Mesendoderm (in vitro differentiated cells): ENCODE measurements around the gene PCBP3.

Source experiments
- DNase-seq: peaks from one replicate; pipeline ENCODE4 v3.0.0; 2013
- H2AK5ac ChIP-seq: 2 replicates; pipeline ENCODE4 v1.6.1; 2013; ENCODE audit warnings: low read length, inconsistent platforms
- H2BK120ac ChIP-seq: 2 replicates; pipeline ENCODE4 v1.6.1; 2013; ENCODE audit warnings: low read depth, mild to moderate bottlenecking, low read length, moderate library complexity, mixed read lengths
- H2BK15ac ChIP-seq: replicated peaks from 2 replicates; pipeline ENCODE4 v1.6.1; 2013; ENCODE audit warnings: low read depth, mild to moderate bottlenecking, moderate library complexity
- H2BK5ac ChIP-seq: 2 replicates; pipeline ENCODE4 v1.6.1; 2013; ENCODE audit warnings: low read length, inconsistent platforms
- H3K18ac ChIP-seq: 2 replicates; pipeline ENCODE4 v1.6.1; 2013; ENCODE audit warnings: mild to moderate bottlenecking, low read length, mixed read lengths
- H3K23ac ChIP-seq: one replicate; pipeline ENCODE4 v1.6.1; 2013; ENCODE audit warnings: low read length
- H3K27ac ChIP-seq: 2 replicates; pipeline ENCODE4 v1.5.1; 2013; ENCODE audit warnings: low read depth, mild to moderate bottlenecking, inconsistent platforms, low read length, moderate library complexity
- H3K27me3 ChIP-seq: 2 replicates; pipeline ENCODE4 v1.6.1; 2013; ENCODE audit warnings: low read length, control low read depth, mild to moderate bottlenecking, inconsistent platforms; ENCODE audit not compliant: insufficient read depth, poor library complexity
- H3K36me3 ChIP-seq: 2 replicates; pipeline ENCODE4 v1.6.1; 2013; ENCODE audit warnings: low read length, inconsistent platforms; ENCODE audit not compliant: control insufficient read depth, insufficient read depth
- H3K4ac ChIP-seq: one replicate; pipeline ENCODE4 v1.6.1; 2013; ENCODE audit warnings: low read depth, mild to moderate bottlenecking, low read length, moderate library complexity
- H3K4me1 ChIP-seq: 2 replicates; pipeline ENCODE4 v1.6.1; 2013; ENCODE audit warnings: low read depth, low read length, inconsistent platforms; ENCODE audit not compliant: control insufficient read depth
- H3K4me2 ChIP-seq: 2 replicates; pipeline ENCODE4 v1.6.1; 2013; ENCODE audit warnings: low read length
- H3K4me3 ChIP-seq: 2 replicates; pipeline ENCODE4 v1.5.1; 2013; ENCODE audit warnings: mild to moderate bottlenecking, low read length
- H3K56ac ChIP-seq: one replicate; pipeline ENCODE4 v1.6.1; 2013; ENCODE audit warnings: low read length
- H3K79me1 ChIP-seq: 2 replicates; pipeline ENCODE4 v1.6.1; 2013; ENCODE audit warnings: low read length, inconsistent platforms
- H3K79me2 ChIP-seq: 2 replicates; pipeline ENCODE4 v1.6.1; 2013; ENCODE audit warnings: mild to moderate bottlenecking, low read length; ENCODE audit not compliant: control insufficient read depth, insufficient read depth
- H3K9ac ChIP-seq: 2 replicates; pipeline ENCODE4 v1.6.1; 2013; ENCODE audit warnings: low read length, inconsistent platforms
- H4K5ac ChIP-seq: one replicate; pipeline ENCODE4 v1.6.1; 2013; ENCODE audit warnings: low read length
- H4K8ac ChIP-seq: one replicate; pipeline ENCODE4 v1.6.1; 2013; ENCODE audit warnings: low read depth, mild to moderate bottlenecking, control low read depth, low read length, moderate library complexity
- WGBS: extraction: QIAGEN DNeasy Blood & Tissue Kit; methylation state at CpG from one replicate; pipeline ENCODE4 v1.1.7; 2013; ENCODE audit warnings: low lambda C conversion rate, missing lambda C conversion rate; ENCODE audit not compliant: insufficient coverage; ENCODE audit errors: extremely low coverage; 5-methylcytosine and 5-hydroxymethylcytosine counted together

Gene PCBP3

GRCh38 chr21:45724345-45724961, 80.9 kb downstream of the PCBP3 start:
- Histone ChIP-seq H3K4ac (no peak overlapping the region), H3K56ac (no peak overlapping the region), H3K4me3 (no peak overlapping the region), H3K79me2 (no peaks in the 10 kb centered on the region), H3K27ac (no peak overlapping the region), H3K9ac (no peak overlapping the region), H3K4me1 (peaks cover 2% of the 10 kb centered on the region), H2BK120ac (no peak overlapping the region), H4K5ac (no peak overlapping the region), H3K79me1 (no peaks in the 10 kb centered on the region), H4K8ac (no peak overlapping the region), H3K27me3 (no peaks in the 10 kb centered on the region), H2AK5ac (no peak overlapping the region), H2BK5ac (no peak overlapping the region), H3K18ac (no peak overlapping the region), H3K36me3 (no peaks in the 10 kb centered on the region), H3K4me2 (no peak overlapping the region), H2BK15ac (no peak overlapping the region), H3K23ac (no peak overlapping the region)
- peak; percentile 23 for DNase-seq
- 100% methylated on average over 2 of the region's 13 CpGs for WGBS

GRCh38 chr21:45724994-45725843, 81.7 kb downstream of the PCBP3 start:
- H3K23ac ChIP-seq = no peak overlapping the region
- no peak overlapping the region for H2BK120ac ChIP-seq
- no peak overlapping the region for H3K56ac ChIP-seq
- H3K27me3 ChIP-seq = no peaks in the 10 kb centered on the region
- no peak overlapping the region for H3K9ac ChIP-seq
- no peak overlapping the region for H4K5ac ChIP-seq
- no peak for DNase-seq
- H3K79me1 ChIP-seq = no peaks in the 10 kb centered on the region
- H2AK5ac ChIP-seq = no peak overlapping the region
- no peak overlapping the region for H3K4ac ChIP-seq
- WGBS = no CpG with 5 or more reads among the region's 10 CpGs
- no peak overlapping the region for H4K8ac ChIP-seq
- no peak overlapping the region for H3K4me3 ChIP-seq
- no peak overlapping the region for H3K27ac ChIP-seq
- no peak overlapping the region for H2BK15ac ChIP-seq
- H3K36me3 ChIP-seq = no peaks in the 10 kb centered on the region
- no peak overlapping the region for H3K4me2 ChIP-seq
- peaks cover 2% of the 10 kb centered on the region for H3K4me1 ChIP-seq
- no peak overlapping the region for H2BK5ac ChIP-seq
- no peak overlapping the region for H3K18ac ChIP-seq
- H3K79me2 ChIP-seq = no peaks in the 10 kb centered on the region

GRCh38 chr21:45725844-45726200, 82.3 kb downstream of the PCBP3 start:
- Histone ChIP-seq H3K23ac (no peak overlapping the region), H3K4me2 (no peak overlapping the region), H2BK15ac (no peak overlapping the region), H3K4me1 (peaks cover 2% of the 10 kb centered on the region), H3K56ac (no peak overlapping the region), H3K36me3 (no peaks in the 10 kb centered on the region), H2BK120ac (no peak overlapping the region), H3K4me3 (no peak overlapping the region), H3K27ac (no peak overlapping the region), H3K9ac (no peak overlapping the region), H3K18ac (no peak overlapping the region), H3K79me2 (no peaks in the 10 kb centered on the region), H2BK5ac (no peak overlapping the region), H3K27me3 (no peaks in the 10 kb centered on the region), H3K79me1 (no peaks in the 10 kb centered on the region), H3K4ac (no peak overlapping the region), H2AK5ac (no peak overlapping the region), H4K5ac (no peak overlapping the region), H4K8ac (no peak overlapping the region)
- DNase-seq = no peak
- WGBS = no CpG with 5 or more reads among the region's 7 CpGs

- H2AK5ac ChIP-seq = no peak overlapping the region
These were observed 82.9 kb downstream of the PCBP3 start for GRCh38 chr21:45726438-45726837.

GRCh38 chr21:45727390-45727789, 83.9 kb downstream of the PCBP3 start:
- no CpG with 5 or more reads among the region's 2 CpGs for whole genome bisulfite sequencing
- no peak overlapping the region for H3K4ac ChIP-seq
- no peak overlapping the region for H3K4me2 ChIP-seq
- H2BK120ac ChIP-seq = no peak overlapping the region
- H3K27ac ChIP-seq = no peak overlapping the region
- no peak overlapping the region for H2BK15ac ChIP-seq
- H2AK5ac ChIP-seq = no peak overlapping the region
- no peak overlapping the region for H4K5ac ChIP-seq
- H3K56ac ChIP-seq = no peak overlapping the region
- no peak overlapping the region for H3K9ac ChIP-seq
- H3K79me2 ChIP-seq = no peaks in the 10 kb centered on the region
- no peak overlapping the region for H4K8ac ChIP-seq
- H3K4me3 ChIP-seq = no peak overlapping the region
- no peaks in the 10 kb centered on the region for H3K79me1 ChIP-seq
- no peaks in the 10 kb centered on the region for H3K27me3 ChIP-seq
- no peaks in the 10 kb centered on the region for H3K36me3 ChIP-seq
- H3K18ac ChIP-seq = no peak overlapping the region
- no peak for DNase-seq
- H3K23ac ChIP-seq = no peak overlapping the region
- H2BK5ac ChIP-seq = no peak overlapping the region
- no peaks in the 10 kb centered on the region for H3K4me1 ChIP-seq

More at GRCh38 chr21:45726438-45726837, 82.9 kb downstream of the PCBP3 start:
- H3K9ac ChIP-seq = no peak overlapping the region
- no peak overlapping the region for H3K4ac ChIP-seq
- H3K4me3 ChIP-seq = no peak overlapping the region
- no peak overlapping the region for H2BK15ac ChIP-seq
- no CpG with 5 or more reads among the region's 10 CpGs for WGBS
- no peaks in the 10 kb centered on the region for H3K27me3 ChIP-seq
- no peak overlapping the region for H3K56ac ChIP-seq
- H3K79me1 ChIP-seq = no peaks in the 10 kb centered on the region
- no peak overlapping the region for H2BK120ac ChIP-seq
- DNase-seq = no peak
- no peak overlapping the region for H4K8ac ChIP-seq
- H3K4me1 ChIP-seq = peaks cover 2% of the 10 kb centered on the region
- H3K27ac ChIP-seq = no peak overlapping the region
- no peak overlapping the region for H4K5ac ChIP-seq
- H3K23ac ChIP-seq = no peak overlapping the region
- H3K79me2 ChIP-seq = no peaks in the 10 kb centered on the region
- H3K18ac ChIP-seq = no peak overlapping the region
- H2BK5ac ChIP-seq = no peak overlapping the region
- H3K36me3 ChIP-seq = no peaks in the 10 kb centered on the region
- no peak overlapping the region for H3K4me2 ChIP-seq
